NCI-H128 (cell line): ENCODE data around the gene SAMD14.

Source experiments
- DNase-seq: peaks from one replicate; lab custom pipeline; 2025; ENCODE audit not compliant: unreplicated experiment; lab: John Stamatoyannopoulos, UW

Gene SAMD14

DNA sequence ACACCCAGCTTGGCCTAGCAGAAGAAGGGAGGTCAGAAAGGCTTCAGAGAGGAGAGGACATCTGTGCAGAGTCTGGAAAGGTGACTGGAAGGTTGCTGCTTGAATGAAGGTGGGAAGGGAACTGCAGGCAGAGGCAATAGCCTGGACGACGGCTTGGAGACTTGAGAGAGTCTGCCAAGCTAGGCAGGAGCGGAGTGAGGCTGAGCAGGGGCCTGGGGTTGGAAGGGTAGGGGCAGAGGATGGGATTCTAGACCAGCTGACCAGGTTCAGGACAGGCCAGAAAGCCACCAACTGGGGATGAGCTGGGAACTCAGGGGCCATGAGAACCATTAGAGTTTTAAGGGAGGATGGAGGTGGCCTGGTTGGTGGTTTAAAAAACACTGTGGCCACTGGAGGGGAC is 35.5 kb upstream of the SAMD14 start:
- DNase-seq, result no peak

DNA sequence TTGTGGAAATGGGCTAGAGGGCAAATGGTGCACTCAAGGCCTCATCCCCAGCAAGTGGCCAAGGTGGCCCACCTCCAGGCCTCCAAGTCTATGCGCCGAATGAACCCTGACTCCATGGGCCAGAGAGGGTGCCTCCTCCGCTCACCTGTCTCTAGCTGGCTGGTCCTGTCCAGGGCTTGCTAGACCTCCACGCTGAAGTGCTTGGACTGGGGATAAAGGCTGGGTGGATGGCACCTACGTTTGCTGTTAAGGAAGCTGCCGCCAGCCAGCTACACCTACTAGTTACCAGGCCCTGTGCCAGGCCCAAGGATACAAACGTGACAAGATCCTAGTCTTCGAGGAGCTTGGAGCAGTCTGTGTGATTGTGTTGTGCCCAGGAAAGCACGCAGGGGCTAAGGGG is 35.1 kb upstream of the SAMD14 start:
- DNase-seq, result no peak

DNA sequence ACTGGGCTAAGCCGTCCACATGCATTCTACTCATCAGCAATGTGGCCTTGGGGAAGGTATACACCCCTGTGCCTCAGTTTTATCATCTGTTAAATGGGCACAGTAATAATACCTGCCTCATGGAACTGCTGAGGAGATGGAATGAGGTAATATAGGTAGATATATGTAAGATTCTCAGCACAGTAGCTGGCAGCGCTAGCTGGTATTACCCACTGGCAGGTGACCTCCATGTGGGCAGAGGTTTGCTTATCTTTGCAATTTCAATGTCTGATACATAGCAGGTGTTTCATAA is 34.7 kb upstream of the SAMD14 start:
- no peak for DNase-seq

- no peak for DNase-seq
These were observed 34.1 kb upstream of the SAMD14 start for GRCh38 chr17:50163843-50164696.

GRCh38 chr17:50162466-50163254 is 32.7 kb upstream of the SAMD14 start:
- no peak for DNase-seq

DNA sequence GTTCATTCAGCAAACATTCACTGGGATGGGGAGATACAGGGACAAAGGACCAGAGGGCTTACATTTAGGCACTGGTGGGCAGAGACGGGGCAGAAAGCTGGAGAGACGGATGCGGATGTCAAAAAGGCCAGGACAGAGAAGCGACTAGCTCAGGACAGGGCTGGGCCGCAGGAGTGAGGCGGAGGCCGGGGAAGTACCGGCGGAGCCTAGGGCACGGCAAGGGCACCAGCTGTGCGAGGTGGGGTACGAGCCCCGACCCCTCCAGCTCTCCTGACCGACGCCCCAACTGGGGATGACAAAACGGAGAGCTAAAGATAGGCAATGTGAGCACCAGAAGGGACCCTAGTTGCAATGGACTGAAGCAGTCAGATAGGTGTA is 31.9 kb upstream of the SAMD14 start:
- no peak for DNase-seq

DNA sequence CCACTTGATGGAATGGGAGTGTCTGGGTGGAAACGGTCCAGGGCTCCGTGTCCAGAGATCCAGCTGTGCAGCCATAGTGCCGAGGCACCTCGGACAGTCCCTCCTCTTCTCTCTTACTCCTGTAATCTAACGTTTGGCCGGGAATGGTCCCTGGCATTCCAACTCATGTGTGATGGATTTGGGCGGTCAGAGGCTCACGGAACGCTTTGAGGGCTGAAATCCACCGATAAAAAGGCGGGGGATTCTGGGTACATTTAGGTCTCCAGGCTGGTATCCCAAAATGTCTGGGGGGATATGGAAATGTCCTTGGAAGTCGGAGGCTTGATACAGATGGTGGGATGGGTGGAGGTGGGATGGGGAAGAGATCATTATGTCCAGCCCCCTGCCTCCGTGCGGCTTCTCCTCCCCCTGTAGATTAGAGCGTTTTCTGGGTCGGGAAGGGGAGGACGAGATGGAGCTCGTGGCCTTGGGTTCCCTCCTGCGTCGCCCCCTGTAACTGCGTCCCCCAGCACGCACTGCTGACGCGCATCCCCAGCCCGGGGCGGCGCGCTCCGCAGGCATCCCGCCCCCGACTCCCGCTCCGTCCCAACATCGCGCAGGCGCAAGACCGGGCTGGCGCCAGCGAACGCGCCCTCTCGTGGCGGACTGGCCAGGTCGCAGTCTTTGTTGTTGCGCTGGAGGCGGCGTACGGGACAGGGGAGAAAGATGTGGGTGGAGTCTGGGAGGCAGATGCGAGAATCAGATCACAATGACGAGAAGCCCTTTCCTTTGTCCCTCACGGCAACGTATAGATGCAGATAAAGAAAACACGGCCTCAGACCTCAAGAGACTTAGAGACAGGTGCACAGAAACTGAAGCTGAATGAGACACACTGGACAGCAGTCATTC is 31.3 kb upstream of the SAMD14 start:
- peak; percentile 72 for DNase-seq

DNA sequence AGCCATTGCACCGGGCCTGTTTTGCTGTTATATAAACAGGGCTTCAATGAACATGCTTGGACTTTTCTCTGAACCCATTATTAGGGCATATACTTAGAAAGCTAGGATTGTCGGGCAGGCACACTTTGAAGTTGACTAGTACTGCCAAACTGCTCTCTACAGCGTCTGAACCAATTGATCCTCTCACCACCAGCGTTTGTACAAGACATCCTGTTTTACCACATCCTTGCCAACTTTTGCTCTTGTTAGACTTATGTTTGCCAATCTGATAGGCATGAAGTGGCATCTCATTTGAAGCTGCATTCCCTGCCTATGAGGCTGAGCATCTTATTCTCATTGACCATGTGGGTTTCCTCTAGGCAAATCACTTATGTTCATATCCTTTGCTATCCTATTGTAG is 27.9 kb upstream of the SAMD14 start:
- no peak for DNase-seq

DNA sequence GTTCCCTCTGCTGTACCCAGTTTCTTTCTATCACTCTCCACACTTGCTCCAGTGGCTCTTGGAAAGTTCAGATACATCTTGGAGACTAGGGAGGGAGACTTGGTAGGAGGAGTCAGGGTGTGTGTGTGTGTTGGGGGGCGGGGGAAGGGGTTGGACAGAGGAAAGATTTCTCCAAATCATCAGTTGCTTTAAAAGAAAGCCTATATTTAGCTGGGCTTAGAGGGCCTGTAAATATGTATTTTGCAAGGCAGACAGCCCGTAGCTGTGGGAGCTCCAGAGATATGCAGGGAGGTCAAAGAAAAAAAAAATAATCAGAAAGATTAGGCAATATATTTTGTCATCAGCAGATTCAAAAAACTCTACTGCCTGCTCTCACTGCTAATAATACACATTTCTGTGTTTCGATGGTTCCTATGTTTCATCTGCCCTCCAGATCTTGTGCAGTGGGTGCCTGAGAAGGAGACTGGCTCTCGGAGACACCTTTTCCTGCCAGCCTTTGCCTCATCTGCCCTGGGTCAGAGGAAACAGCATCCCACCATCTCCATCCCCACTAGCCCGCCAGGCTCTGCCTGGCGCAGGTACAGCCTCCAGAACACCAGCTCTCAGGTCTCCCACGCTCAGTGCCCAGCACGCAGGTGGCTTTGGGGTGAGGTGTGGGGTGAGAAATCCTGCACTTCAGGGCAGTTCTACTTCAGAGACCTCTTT is 25.3 kb upstream of the SAMD14 start:
- no peak for DNase-seq

DNA sequence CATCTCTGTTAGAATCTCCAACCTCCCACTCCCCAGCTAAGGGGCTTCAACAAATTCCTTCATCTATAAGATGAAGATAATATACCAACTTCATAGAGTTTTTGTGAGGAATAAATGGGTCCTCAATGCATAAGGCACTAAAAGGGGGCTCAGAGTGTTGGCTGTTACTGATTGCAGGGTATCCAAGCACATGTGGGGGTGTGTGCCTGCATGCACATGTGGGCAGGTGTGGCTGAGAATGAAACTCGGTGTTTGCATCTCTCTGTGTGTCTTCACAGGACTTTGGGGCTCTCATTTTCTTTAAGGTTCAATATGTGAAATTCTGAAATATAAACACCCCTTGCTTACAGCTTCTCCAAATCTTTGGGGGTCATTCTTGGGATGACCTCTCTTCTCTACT is 24.6 kb upstream of the SAMD14 start:
- DNase-seq, result no peak

GRCh38 chr17:50153650-50154575 is 24.0 kb upstream of the SAMD14 start:
- DNase-seq, result no peak

DNA sequence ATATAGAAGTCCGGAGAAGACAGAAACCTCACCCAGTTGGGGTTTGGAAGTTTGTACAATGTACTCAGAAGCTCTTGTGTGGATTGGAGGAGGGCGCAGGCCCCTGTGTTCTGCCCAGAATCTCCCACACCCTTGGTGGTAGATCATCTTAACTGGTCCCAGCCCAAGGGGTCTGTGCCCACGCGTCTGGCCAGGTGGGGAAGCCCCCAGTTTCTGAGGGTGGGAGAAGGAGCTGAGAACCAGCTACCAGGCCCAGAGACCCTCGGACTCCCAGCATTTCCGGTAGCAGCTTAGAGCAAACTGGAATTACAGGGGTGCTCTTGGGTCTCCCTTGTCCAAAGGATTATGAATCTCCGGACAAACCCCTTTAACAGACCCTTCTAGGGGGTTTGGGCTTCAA is 22.8 kb upstream of the SAMD14 start:
- no peak for DNase-seq

GRCh38 chr17:50151937-50152547 is 22.1 kb upstream of the SAMD14 start:
- no peak for DNase-seq

DNA sequence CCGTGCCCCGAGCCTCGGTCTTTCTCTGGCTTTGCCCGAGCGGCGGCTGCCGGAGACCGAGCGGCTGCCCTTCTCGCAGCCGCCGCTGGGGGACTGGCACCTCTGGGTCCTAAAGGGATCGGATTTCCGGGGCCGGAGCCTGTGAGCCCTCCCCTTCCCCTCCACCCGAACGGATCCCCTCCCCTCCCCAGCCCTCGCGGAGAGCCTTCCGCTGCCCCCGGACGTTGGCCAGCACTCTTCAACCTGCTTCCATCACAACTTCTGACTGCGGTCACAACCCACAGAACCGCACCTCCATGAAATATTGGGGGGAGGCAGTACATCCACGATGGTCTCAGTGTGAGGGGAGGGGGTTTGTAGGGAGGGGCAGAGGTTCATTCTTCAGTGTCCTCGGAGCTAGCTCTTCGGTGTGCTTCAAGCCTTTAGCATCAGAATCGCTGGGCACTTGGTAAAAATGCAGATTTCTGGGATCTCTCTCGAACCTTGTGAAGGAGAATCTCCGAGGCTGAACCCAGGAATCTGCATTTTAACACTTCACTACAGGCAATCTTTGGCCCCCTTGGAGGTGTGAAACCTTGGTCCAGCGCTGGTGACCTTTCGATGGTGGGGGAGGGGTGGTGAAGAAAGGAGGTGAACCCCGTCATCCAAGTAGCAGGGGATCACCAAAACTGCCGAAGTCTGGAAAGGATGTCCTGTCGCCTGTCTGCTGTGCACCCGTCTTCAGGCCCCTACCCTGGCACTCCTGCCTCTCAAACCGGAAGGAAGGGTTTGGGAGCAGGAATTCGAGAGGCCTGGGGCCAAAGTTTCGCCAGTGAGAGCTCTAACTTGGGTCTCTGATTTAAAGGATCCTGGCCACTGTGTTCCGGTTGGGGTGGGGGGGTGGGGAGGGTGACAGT is 21.3 kb upstream of the SAMD14 start:
- peak; percentile 55 for DNase-seq

DNA sequence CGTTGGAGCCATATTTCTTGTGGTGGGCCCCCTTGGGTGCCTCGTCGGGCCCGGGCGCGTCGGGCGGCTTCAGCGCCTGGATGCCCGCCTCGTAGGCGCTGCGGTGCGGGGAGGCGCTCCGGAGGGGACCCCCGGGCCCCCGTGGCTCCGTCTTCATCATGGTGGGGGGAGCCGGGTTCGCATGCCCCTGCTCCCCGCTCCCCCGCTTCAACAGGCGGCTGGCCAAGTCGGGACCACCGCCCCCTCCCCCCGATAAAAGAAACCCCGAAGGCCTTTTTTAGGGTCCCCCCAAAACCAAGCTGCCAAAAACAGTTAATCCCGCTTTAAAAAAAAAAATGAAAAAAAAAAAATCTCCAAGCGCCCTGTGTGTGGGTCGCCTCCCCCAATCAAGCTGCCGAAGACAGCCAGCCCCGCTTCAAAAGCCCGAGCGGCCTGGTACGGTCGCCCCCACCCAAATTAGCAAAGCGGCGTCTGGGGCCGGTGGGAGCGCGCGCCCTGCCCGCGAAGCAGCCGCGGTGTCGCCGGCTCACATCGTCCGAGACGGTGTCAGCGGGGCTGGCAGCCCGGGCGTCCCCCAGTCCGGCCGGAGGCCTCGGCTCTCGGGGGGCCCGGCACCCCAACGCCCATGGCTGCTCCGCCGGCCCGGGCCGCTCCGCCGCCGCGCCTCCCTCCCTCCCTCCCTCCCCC is 20.5 kb upstream of the SAMD14 start, which contains the start of gene PPP1R9B:
PPP1R9B (minus strand) TSS at position 324 of the 687 bp plus-strand sequence; CDS start at position 160, 164 bp downstream.
- no peak for DNase-seq

DNA sequence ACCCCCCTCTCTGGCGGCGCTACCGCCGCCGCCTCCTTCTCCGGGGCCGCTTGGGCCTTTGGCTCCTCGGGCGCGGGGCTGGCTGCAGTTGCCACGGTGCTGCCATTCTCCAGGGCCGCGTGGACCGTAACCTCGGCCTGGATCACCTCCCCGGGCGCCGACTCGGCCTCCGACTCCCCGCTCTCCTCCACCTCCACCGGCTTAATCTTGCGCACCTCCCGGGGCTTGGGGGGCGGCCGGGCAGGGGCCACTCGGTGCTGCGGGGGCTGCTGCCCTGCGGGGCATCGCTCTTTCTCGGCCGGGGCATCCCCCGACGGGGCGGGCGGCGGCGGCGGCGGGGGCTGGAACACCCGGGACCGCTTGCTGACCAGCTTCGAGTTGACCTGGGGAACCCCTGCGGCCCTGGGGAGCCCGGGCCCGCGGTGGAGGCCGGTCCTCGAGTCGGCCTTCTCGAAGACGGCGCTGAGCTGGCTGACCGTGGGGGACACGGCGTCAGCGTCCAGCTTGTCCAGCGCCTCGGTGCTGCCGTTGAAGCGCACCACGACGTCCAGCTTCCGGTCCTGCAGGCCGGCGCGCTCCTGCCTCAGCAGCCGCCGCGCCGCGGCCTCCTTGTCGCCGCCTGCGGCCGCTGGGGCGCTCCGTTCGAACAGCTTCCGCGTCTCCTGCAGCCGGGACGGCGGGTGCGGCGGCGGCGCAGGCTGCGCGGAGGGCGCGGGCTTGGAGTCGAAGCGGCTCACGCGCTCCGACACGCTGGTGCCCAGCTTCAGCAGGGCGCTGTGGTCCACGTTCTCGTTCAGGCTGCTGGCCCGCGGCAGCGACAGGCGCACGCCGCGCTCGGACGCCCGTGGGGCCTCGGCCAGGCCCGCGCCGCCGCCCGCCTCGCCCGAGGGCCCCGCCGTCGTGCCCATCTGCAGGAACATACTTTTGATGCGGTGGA is 19.7 kb upstream of the SAMD14 start:
- no peak for DNase-seq

- DNase-seq, result no peak
These were observed 19.1 kb upstream of the SAMD14 start for GRCh38 chr17:50149091-50149416.
